ENCODE data around the gene ELP6.

- TF ChIP-seq CTCF (IDR thresholded peaks at IDR 0.05): no peak
- no peak for TF ChIP-seq EP300 (IDR thresholded peaks at IDR 0.05)
- TF ChIP-seq POLR2A (IDR thresholded peaks at IDR 0.05): no peak
These were observed 31.1 kb downstream of the ELP6 start for GRCh38 chr3:47482366-47482765.
